K562 (cell line): ENCODE data around the gene CSKMT. TPM values are rescaled to one million over a fixed set of nuclear protein-coding genes. Genes with fewer than 3 reads are reported as not detected.
A peak's percentile ranks its signal among the peaks of the same experiment; 100 is the strongest.

Experiments
- ADNP ChIP-seq: fragments of 200-800 bp; sonication (Bioruptor generic); IDR thresholded peaks from 2 replicates; pipeline ENCODE4 v1.6.1; 2016; ENCODE audit warnings: missing genetic modification characterization, missing compliant biosample characterization
- CAMTA2 ChIP-seq: fragments of 250-450 bp; sonication (Bioruptor Pico); conservative IDR thresholded peaks from 2 replicates; pipeline ENCODE4 v1.5.1; 2022
- CHD7 ChIP-seq: fragments of 200-600 bp; sonication (generic); IDR thresholded peaks from one replicate; pipeline ENCODE4 v1.6.1; 2012; ENCODE audit warnings: mild to moderate bottlenecking, low read depth, low read length, inconsistent platforms
- HINFP ChIP-seq: fragments of 450-650 bp; conservative IDR thresholded peaks from 2 replicates; pipeline ENCODE4 v1.6.1; 2016; ENCODE audit warnings: missing genetic modification characterization, low read depth, mild to moderate bottlenecking, control low read depth, missing compliant biosample characterization
- HIVEP1 ChIP-seq: fragments of 250-450 bp; sonication (Bioruptor Pico); IDR thresholded peaks from 2 replicates; pipeline ENCODE4 v1.4.0; 2020; ENCODE audit warnings: mild to moderate bottlenecking
- HLTF ChIP-seq: fragments of 450-650 bp; IDR thresholded peaks from 2 replicates; pipeline ENCODE4 v1.6.1; 2016
- HMG20A ChIP-seq: fragments of 450-650 bp; formaldehyde crosslinking; conservative IDR thresholded peaks from 2 replicates; pipeline ENCODE4 v1.4.0; 2020; ENCODE audit warnings: mild to moderate bottlenecking, mixed read lengths
- NCOA4 ChIP-seq: fragments of 450-650 bp; IDR thresholded peaks from 2 replicates; pipeline ENCODE4 v1.6.1; 2018; ENCODE audit warnings: mild to moderate bottlenecking; ENCODE audit not compliant: partially characterized antibody
- SLC30A9 ChIP-seq: fragments of 250-450 bp; sonication (Bioruptor Pico); IDR thresholded peaks from 2 replicates; pipeline ENCODE4 v1.8.0; 2022; ENCODE audit warnings: mild to moderate bottlenecking, moderate library complexity
- SMARCA5 ChIP-seq: fragments of 450-650 bp; IDR thresholded peaks from 2 replicates; pipeline ENCODE4 v1.6.1; 2016
- SMARCC2 ChIP-seq: fragments of 450-650 bp; IDR thresholded peaks from 2 replicates; pipeline ENCODE4 v1.6.1; 2017; ENCODE audit warnings: antibody characterized with exemption, moderate library complexity, mild to moderate bottlenecking, low read depth
- TFAP4 ChIP-seq: sonication (generic); formaldehyde crosslinking; IDR thresholded peaks from 2 replicates; pipeline ENCODE4 v1.8.0; 2022; ENCODE audit warnings: missing genetic modification reagents, mild to moderate bottlenecking, moderate library complexity, borderline replicate concordance
- ZNF217 ChIP-seq: sonication (generic); formaldehyde crosslinking; IDR thresholded peaks from 2 replicates; pipeline ENCODE4 v1.8.0; 2022; ENCODE audit warnings: mild to moderate bottlenecking, missing genetic modification reagents
- ZNF224 ChIP-seq: sonication (generic); formaldehyde crosslinking; IDR thresholded peaks from 2 replicates; pipeline ENCODE4 v1.8.0; 2022; ENCODE audit warnings: mild to moderate bottlenecking, missing genetic modification reagents
- ZNF780A ChIP-seq: fragments of 250-450 bp; sonication (Bioruptor Pico); IDR thresholded peaks from 2 replicates; pipeline ENCODE4 v1.5.0; 2021; ENCODE audit warnings: mild to moderate bottlenecking
- polyA plus RNA-seq, 8 experiments: library from polyadenylated mRNA; depleted of rRNA in 4 of 8; stranded (reverse) in 5 of 8; unstranded in 3 of 8; fragments of >200 nt; fragmentation: Nextera tagmentation in 2 of 8; fragmentation: Illumina TruSeq in 1 of 8; extraction: Ambion mirVana in 2 of 8; extraction: Trizol in 1 of 8; gene quantifications; 2 replicates each; pipeline versions ENCODE4 v1.2.1 to v1.2.3, GENCODE V29; 2011 to 2014; ENCODE audit warnings: inconsistent platforms in 1 of 8, missing spikeins in 1 of 8
- total RNA-seq, 7 experiments: library from RNA; depleted of rRNA in 6 of 7; stranded (reverse); fragments of >200 nt in 6 of 7; fragmentation: Illumina TruSeq in 2 of 7; extraction: Trizol in 2 of 7; gene quantifications; 2 replicates each; pipeline versions ENCODE4 v1.2.1 to v1.2.3, GENCODE V29; 2011 to 2021; ENCODE audit warnings: low replicate concordance in 1 of 7

Gene CSKMT
- total and polyA plus RNA-seq, 9 of the 15 experiments (the other 6 are each of a cell fraction or from before 2014, with no cell fraction given), result 10.3 to 108 (median 27.2) TPM

DNA sequence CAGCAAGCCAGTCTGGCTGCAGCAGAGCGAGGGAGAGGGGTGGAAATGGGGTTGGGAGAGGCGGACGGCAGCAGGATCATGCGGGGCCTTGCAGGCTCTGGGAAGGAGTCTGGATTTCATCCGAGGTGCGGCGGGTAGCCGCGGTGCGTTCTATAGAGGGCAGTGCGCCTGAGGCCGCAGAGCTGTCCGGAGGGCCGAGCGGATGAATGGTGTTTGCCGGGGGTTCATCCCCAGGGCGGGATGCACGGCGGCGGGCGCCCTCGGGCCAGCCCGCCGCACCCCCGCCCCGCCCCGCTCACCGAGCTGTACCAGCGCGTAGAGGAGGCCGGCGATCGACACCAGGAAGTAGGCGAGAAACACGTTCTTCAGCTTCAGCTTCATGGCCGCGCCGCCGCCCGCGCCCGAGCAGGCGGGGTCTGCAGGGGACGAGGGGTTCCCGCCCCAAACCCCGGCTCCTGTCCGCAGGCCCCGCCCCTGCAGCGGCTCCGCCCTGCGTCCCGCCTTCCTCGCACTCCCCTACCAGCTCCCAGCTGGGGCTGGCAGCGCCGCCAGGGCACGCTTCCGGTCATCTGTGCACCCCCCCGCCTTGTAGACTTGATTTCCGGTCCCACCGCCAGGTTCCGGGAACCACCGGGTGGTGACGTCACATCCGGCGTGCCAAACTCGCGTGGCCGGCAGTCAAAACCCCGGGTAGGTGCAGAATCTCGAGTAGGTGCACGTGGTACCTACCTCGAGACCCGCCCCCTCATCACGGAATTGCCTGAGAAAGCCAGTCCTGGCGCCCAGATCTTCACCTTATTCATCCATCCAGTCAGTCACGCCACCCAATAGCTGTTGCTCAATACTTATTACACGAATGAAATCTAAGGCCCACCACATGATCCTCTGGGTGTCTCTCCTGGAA, 43.3 kb upstream of the CSKMT start, which contains the start of gene B3GAT3 (continued):
- TF ChIP-seq HMG20A (CRISPR knock-in tag), result no peak
- TF ChIP-seq TFAP4 (CRISPR knock-in tag), result peak; percentile 100
- no peak for TF ChIP-seq ZNF224 (CRISPR knock-in tag)
- TF ChIP-seq CAMTA2 (CRISPR knock-in tag), result no peak
- 0 out of 2 replicates have a peak, but pooled peaks have one; percentile 19 for TF ChIP-seq HIVEP1 (CRISPR knock-in tag)
- no peak for TF ChIP-seq SLC30A9 (CRISPR knock-in tag)
- TF ChIP-seq HLTF, result no peak
- TF ChIP-seq SMARCC2, result no peak; the same call in 1 of the 2 replicates
- TF ChIP-seq ZNF217, result no peak
- TF ChIP-seq ZNF780A (CRISPR knock-in tag), result no peak
- TF ChIP-seq CHD7, result no peak
- no peak for TF ChIP-seq HINFP (tag)
- TF ChIP-seq NCOA4, result no peak
- peak; percentile 37; the same call in 1 of the 2 replicates for TF ChIP-seq SMARCA5
- TF ChIP-seq ADNP (tag), result no peak
